Measurements from ENCODE around the gene LRRK2.
"Not testable (repeated sequence)": the region's sequence is repeated elsewhere in the genome, so short reads cannot be mapped to it uniquely, and the experiment has no call there.

The LRRK2 gene

DNA sequence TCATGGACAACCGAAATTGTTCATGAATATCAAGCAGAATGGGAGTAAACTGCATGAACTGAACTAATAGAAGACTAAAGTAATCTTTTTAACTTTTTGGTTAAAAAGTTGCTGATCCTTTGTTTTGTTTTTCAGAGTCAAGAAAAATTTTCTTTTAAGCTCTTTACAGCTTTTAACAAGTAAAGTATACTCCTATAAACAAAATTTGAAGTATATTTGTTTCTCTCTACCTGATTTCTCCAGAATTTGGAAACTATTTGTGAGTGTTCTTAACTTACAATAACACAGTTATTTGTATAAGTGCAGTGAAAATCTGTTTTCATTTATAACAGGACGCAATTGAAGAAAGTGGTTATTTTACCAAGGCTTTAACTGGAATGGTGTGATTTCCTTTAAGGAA, 12.2 kb upstream of the LRRK2 start:
- no peak for DNase-seq

GRCh38 chr12:40215982-40216381, 8.8 kb upstream of the LRRK2 start:
- no peak for DNase-seq

- DNase-seq = no peak
Measured at GRCh38 chr12:40216516-40217288, 8.1 kb upstream of the LRRK2 start.

GRCh38 chr12:40219760-40220159, 5.0 kb upstream of the LRRK2 start:
- DNase-seq = no peak

DNA sequence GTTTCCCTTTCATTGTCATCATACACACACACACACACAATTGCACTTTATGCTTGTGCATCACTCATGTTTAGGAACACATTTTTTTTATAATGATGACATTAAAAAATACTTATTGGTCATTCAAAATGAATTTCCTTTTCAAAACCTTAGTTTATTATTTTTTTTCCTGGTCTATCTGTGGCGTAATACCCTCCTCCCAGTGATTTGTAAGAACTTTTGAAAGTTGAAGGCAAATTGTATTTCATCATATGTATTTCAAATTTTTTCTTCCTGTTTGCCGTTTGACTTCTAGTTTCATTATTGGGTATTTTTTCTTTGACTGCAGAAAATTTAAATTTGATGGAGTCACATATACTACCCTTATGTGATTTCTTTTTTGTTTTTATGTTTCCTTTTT, 2.5 kb upstream of the LRRK2 start:
- no peak for DNase-seq

GRCh38 chr12:40223646-40224045, 1.2 kb upstream of the LRRK2 start:
- no peak for DNase-seq

DNA sequence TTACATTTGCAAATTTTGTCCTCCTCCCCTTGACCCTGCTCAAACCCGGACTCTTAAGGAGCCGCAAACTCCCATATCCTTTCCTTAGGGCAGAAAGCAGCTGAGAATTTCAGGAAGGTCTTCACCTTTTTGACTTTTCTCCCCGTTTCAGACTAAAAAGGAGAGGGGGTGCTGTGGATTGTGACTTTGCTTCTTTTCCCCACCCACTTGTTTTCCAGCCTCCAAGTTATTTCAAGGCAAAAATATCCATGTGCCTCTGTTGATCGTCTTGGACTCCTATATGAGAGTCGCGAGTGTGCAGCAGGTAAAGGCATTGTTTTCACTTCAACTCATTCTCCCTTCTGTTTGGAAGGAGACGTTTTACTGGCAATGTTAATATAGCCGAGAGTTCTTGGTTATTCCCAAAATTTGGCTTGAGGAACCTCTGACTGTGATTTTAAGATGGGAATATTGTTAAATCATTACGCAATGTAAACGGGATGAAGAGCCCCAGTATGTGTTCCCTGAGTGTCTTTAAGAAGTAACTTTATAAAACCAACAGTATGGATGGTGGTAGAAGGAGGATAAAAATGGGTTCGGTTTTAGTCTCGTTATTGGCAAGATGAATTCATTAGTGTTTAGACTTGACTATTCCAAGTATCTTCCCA, 663 bp downstream of the LRRK2 start:
- DNase-seq = no peak

DNA sequence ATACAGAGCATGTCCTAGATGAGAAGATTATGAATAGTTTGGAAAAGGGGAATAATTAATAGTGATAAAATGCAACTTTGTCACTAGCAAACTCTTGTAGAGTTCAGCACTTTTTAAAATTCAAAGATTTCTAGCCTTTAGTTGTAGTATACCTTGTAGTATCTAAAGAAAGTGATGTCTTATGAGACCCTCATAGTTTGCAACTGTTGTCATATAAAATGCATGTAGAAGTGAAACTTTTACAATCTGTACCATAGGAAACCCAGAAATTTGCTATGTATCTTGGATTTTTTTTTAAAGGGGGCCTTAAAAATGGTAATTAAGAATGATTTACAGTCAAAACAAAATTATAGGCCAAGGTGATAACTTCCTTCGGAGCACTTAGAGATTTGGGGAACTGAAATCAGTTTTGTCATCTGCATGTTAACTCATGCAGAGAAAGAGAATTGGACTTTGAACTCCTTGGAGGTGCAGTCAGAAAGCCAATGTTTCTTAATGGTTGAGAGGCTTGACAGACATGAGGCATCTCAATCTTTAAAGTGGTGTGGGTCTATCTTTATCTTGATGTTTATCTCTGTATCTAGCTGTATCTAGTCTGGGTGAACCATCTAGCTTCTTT, 1.3 kb downstream of the LRRK2 start:
- DNase-seq = no peak

DNA sequence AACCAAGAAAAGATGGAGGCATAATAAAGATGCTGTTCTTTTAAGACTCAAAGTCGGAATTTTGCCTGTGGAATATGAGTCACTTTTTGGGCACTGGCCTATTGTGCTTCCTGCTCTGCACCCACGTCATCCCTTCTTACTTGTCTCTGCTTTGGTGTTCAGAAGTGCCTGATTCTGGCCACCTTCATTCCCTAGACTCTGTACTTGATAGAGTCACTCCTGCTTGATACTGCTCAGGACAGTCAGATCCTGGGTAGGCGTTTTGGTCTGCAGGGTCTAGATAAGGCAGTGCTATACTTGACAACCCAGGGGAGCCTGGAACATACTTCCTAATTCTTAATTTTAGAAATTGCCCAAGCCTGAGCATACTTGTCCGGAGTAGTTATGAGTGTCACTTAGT, 1.9 kb downstream of the LRRK2 start:
- DNase-seq = peak; percentile 71

DNA sequence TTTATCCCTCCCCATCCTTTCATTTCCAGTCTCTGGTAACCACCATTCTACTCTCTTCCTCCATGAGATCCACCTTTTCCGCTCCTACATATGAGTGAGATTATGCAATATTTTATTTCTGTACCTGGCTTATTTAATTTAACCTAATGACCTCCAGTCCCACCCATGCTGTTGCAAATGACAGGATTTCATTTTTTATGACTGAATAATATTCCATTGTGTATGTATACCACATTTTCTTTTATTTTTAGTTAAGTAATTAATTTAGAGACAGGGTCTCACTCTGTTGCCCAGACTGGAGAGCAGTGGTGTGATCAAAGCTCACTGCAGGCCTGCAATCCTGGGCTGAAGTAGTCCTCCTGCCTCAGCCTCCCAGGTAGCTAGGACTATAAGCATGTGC, 2.6 kb downstream of the LRRK2 start:
- no peak for DNase-seq

DNA sequence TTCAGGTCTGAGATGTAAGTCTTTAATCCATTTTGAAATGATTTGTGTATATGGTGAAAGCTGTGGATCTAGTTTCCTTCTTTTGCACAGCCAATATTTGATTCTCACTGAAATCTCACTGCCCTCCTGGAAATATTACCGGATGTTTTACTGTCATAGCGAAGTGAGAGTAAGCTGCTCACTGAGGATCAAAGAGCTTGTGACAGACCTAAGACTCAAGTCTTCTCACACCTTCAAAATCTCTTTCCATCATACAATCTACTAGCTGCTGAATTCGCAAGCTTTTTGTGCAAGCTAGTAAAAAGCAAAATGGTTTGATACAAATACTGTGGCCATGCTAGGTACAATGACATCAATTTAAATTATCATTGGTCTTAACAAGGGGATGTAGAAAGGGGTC, 3.9 kb downstream of the LRRK2 start:
- DNase-seq = no peak

GRCh38 chr12:40229690-40230651, 5.2 kb downstream of the LRRK2 start:
- DNase-seq = no peak

GRCh38 chr12:40232602-40233001, 7.8 kb downstream of the LRRK2 start:
- no peak for DNase-seq

GRCh38 chr12:40233741-40234367, 9.1 kb downstream of the LRRK2 start:
- no peak for DNase-seq

DNA sequence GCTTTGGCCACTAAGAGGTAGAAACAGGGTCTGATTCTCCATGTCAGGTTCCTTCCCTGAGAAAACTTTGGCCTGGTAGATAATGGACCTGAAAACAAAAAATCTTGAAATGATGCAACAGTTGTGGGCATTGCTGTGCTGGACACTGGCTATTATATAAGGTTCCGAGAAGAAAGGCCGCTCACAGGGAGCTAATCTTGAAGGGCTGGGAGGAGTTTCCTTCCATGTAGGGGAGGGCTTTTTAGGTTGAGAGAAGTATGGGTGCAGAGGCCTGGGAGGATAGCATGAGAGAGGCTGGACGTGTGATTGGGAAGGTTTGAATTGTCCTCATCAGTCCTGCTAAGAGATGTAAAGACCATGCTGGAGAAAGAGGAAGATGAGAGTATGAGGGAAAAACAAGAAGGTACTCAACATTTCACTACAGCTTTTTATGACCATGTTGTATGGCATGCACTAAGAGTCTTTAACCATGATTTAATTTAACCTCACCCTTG, 11.6 kb downstream of the LRRK2 start:
- DNase-seq = no peak

GRCh38 chr12:40238266-40238902, 13.6 kb downstream of the LRRK2 start:
- no peak for DNase-seq

DNA sequence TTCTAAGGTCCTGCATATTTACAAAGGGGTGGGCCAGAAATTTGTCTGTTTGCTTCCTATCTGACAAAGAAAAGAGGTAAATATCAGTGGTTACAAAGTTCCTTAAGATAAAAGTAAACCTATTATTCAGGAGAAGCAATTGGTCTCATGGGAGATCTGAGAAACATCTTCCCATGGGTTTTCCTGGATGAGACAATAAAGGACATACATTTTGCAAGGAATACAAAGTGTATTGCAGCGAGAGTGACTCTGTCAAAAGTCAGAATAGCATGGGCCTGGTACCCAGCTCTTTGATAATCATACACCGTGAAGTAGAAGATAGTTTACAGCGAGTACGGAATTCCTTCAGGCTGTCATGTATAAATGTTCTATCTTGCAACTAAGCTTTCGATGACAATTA, 14.2 kb downstream of the LRRK2 start:
- no peak for DNase-seq

DNA sequence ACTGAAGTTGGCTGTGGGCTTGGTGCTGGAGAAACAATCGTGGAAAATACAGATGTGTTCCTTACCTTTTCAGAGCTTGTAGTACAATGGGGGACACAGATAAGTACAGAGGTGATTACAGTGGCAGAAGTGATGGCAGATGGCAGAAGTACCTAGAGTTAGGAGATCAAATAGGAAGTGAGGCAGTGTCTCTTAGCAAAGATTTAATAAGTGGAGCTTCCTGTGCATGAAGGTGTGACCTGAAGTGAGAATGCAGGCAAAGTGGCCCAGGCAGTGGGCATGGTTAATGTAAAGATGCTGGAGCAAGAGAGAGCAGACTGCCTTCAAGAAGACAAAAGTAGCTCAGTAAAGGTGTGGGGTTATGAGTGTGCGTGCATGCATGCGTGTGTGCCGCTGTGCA, 16.0 kb downstream of the LRRK2 start:
- no peak for DNase-seq

DNA sequence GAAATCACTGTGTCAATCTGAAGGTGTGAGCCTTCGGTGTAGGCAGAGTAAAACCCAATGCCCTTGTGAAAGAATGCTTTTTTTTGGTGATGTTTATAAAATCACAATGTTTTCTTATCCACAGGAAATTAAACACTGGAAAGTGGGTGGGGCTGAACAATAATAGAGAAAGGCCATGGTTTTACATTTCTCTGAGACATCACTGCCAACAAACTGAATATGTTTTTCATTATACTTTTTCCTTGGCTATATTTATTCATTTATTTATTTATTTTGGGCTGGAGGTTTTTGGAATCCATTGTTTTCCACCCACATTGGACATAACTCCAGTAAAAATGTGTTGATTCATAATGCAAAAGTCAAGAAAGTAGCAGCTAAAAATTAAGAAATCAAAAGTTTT, 16.9 kb downstream of the LRRK2 start:
- DNase-seq = no peak

DNA sequence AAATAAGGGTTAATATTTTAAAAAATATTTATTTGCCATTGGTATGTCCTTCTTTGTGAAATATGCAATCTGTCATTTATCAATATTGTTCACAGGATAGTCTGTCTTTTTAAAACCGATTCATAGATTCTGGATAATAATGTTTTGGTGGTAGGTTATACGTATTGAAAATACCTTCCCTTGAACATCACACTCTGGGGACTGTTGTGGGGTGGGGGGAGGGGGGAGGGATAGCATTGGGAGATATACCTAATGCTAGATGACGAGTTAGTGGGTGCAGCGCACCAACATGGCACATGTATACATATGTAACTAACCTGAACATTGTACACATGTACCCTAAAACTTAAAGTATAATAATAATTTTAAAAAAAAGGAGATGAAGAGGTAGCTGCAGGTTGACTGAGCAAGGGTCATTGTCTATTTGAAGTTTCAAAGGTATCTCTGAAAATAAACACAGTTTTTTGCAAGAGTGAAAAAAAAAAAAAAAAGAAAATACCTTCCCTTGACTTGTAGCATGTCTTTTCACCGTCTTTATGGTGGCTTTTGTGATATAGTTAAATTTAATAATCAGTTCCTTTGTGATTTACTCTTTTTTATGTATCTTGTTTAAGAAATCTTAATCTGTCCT, 19.8 kb downstream of the LRRK2 start:
- not testable (repeated sequence) for DNase-seq

GRCh38 chr12:40248034-40248433, 23.2 kb downstream of the LRRK2 start:
- DNase-seq = no peak
